ENCODE data around the gene MCL1. TPM values are rescaled to one million over a fixed set of nuclear protein-coding genes. Genes with fewer than 3 reads are reported as not detected.

The MCL1 gene
- total and polyA plus RNA-seq, 2 donors (not counting 1 experiment from before 2014, with no cell fraction given): 219 to 266 TPM

- POLR2A ChIA-PET: no interaction called here
- CTCF ChIA-PET: interaction anchor here (1.4 kb wide), 1 partner anchor 25 kb away, joined by 4 read pairs; no protein-coding TSS in a partner anchor
Measured at GRCh38 chr1:150535511-150536287, 43.7 kb downstream of the MCL1 start.

More at GRCh38 chr1:150535511-150536287, 43.7 kb downstream of the MCL1 start:
- no peaks in the 10 kb centered on the region for H3K4me1 ChIP-seq (ENCODE audit: control insufficient read depth in 2 of 2, insufficient read depth in 2 of 2, low read length in 2 of 2)
- no peak overlapping the region for H3K9ac ChIP-seq (ENCODE audit: low read length)
- Mint-ChIP-seq H3K4me1 (no peaks in the 10 kb centered on the region), H3K4me3 (no peak overlapping the region), H3K27ac (no peak overlapping the region), H3K27me3 (no peaks in the 10 kb centered on the region), H3K9me3 (ENCODE audit: insufficient read depth) (no peaks in the 10 kb centered on the region)
- no peak overlapping the region for H3K4me3 ChIP-seq (ENCODE audit: control extremely low read depth in 1 of 5, extremely low read depth in 1 of 5, insufficient read depth in 1 of 5, low read depth in 2 of 5, low read length in 4 of 5)
- H3K79me2 ChIP-seq (ENCODE audit: control insufficient read depth, insufficient read depth, low read length): no peaks in the 10 kb centered on the region
- H4K20me1 ChIP-seq (ENCODE audit: control insufficient read depth, insufficient read depth, low read length, poor library complexity, severe bottlenecking): no peaks in the 10 kb centered on the region
- ATAC-seq (ENCODE audit: low read depth): no peak
- no peak overlapping the region for H2AFZ ChIP-seq (ENCODE audit: insufficient read depth, low read depth, low read length, poor library complexity, severe bottlenecking)
- no peak overlapping the region for H3K4me2 ChIP-seq (replicated peaks; ENCODE audit: low read depth, low read length, poor library complexity, severe bottlenecking)
- no peak for DNase-seq
- 94% methylated on average over 10 of the region's 14 CpGs for WGBS (ENCODE audit: insufficient coverage)
- H3K9me3 ChIP-seq (ENCODE audit: control extremely low read depth in 1 of 3, control insufficient read depth in 2 of 3, insufficient read depth in 1 of 3, low read length in 2 of 3): no peaks in the 10 kb centered on the region
- H3K36me3 ChIP-seq (replicated peaks in 1 of 2; ENCODE audit: control extremely low read depth in 1 of 2, control insufficient read depth in 1 of 2, extremely low read depth in 1 of 2, insufficient read depth in 2 of 2, low read length in 1 of 2): no peaks in the 10 kb centered on the region
- no peaks in the 10 kb centered on the region for H3K27me3 ChIP-seq (replicated peaks in 1 of 4; ENCODE audit: control extremely low read depth in 1 of 4, control insufficient read depth in 3 of 4, insufficient read depth in 4 of 4, low read length in 3 of 4)
- intact Hi-C loops (cut with micrococcal nuclease): no loop called here
- TF ChIP-seq CTCF (IDR thresholded peaks at IDR 0.05): no peak
- TF ChIP-seq EZH2 (IDR thresholded peaks at IDR 0.05; ENCODE audit: borderline replicate concordance, insufficient read depth, low read depth, low read length, poor library complexity, severe bottlenecking): no peak
- no peak overlapping the region for H3K27ac ChIP-seq (ENCODE audit: low read length in 2 of 2)
